ENCODE measurements around the gene NPY2R. TPM values are rescaled to one million over a fixed set of nuclear protein-coding genes. Genes with fewer than 3 reads are reported as not detected.

The NPY2R gene
- not detected in 2 replicates for total RNA-seq

DNA sequence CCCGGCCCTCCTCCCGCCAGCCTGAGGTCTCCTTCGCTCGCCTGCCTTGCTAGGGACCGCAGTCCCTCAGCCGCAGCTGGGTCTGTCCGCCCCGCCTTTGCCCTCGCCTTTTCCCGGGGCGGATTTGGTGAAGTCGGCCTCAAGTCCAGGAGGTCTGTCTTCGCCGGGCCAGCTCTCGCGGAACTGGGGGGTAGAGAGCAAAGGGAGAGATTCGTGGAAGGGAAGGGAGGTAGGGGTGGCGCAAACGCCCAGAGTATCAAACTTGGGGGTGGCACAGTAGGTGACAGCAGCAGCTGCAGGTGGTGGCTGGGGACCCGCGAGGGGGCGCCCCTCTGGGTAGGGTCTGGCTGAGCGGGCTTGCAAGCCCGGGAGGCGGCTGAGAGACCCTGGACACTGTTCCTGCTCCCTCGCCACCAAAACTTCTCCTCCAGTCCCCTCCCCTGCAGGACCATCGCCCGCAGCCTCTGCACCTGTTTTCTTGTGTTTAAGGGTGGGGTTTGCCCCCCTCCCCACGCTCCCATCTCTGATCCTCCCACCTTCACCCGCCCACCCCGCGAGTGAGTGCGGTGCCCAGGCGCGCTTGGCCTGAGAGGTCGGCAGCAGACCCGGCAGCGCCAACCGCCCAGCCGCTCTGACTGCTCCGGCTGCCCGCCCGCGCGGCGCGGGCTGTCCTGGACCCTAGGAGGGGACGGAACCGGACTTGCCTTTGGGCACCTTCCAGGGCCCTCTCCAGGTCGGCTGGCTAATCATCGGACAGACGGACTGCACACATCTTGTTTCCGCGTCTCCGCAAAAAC lies at the start of gene NPY2R:
Gene NPY2R, plus strand, starts transcription at position 379 of the 797 bp plus-strand sequence. CDS start 5,304 bp downstream, outside the sequence.

Other genes starting within 250 kb of the NPY2R start
- gene MAP9, start 168.3 kb downstream of the NPY2R start, total RNA-seq: 9.7 and 9.8 TPM in 2 replicates

Measured in hair follicular keratinocyte (primary cell).